Measurements from ENCODE around the gene EIF4B.
A peak's percentile ranks its signal among the peaks of the same experiment; 100 is the strongest.

Gene EIF4B

DNA sequence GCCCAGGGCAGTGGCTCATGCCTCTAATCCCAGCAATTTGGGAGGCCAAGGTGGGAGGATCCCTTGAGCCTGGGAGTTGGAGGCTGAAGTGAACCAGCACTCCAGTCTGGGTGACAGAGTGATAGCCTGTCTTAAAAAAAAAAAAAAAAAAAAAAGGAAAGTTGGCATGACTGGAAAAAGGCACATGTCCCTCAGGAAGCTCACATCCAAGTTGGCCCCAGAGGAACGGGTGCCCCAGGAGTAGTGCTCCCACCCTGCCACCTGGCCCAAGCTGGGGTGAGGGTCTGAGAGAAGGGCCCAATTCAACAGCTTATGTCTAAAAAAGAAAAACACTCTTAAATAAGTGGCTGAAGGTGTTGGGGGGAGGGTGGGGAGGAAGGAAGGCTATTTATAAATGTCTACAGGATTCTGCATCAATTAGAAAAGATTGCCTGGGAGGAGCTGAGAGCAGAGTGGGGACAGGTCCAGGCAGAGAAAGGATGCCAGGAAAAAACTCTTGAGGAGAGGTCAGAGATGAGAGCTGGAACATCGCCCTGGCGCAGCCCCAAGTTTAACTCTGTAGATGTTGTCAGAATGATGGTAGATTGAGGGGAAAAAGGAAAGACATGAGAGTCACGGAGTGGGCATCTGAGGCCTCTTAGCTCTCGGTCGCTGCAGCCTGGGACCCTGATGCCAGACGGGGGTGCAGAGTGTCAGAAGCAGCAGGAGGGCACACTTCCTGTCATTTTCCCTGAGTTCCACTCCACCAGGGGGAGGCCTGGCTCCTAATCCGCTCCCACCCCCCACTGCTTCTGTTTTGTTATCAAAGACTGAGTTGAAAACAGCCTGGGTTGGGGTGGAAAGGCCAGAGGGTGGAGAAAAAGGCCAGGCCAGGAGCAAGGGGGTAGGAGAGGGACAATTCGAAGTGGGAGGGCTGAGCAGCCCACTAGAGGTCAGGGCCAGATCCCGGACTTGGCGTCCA, 65.6 kb downstream of the EIF4B start:
- no peak for DNase-seq

DNA sequence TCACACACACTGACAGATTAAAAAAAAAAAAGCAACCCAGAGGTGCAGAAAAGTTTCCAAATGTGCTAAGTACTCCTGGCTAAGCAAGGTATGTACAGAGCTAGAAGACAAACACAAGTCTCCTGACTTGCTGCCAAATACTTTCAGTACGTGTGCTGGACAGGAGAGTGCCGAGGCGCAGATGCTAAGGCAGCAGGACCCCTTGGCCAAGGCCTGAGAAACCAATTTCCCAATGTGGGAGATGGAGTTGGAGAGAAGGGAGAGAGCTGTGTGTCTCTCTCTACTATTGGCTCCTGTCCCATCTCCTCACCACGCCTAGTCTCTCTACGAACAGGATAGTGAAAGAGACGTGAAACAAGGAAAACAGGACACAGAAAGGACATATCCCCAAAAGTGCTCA, 67.6 kb downstream of the EIF4B start:
- DNase-seq: no peak

DNA sequence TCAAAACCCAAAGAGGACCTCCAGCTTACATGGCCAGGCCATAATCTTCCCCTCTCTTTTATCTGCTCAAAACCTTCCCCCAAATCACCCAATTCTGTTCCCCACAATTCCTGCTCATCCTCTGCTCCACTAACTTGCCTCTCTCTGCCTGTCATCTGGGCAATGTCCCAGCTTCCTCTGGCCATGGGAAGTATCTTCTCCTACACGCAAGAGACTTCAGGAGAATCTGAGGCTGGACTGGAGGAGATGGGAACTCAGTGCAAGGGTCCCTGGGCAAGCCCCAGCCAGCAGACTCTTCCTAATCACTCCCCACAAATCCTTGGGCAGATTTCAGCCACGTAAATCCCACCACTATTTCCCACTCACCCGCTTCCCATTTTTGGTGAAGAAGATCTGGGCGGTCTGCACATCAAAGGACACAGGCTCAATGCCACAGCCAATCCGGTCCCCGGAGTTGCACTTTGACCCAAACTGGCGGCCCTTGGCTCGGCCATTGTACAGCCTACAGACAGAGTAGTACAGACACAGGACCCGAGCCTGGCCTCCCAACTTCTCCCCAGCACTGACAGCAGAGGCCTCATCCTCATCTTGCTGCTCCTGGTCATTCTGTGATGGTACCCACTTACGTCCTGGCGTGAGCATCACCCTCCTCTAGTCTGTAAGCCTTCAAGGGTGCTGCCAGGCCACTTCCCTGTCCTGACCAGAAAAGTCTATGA, 68.2 kb downstream of the EIF4B start:
- DNase-seq: no peak

DNA sequence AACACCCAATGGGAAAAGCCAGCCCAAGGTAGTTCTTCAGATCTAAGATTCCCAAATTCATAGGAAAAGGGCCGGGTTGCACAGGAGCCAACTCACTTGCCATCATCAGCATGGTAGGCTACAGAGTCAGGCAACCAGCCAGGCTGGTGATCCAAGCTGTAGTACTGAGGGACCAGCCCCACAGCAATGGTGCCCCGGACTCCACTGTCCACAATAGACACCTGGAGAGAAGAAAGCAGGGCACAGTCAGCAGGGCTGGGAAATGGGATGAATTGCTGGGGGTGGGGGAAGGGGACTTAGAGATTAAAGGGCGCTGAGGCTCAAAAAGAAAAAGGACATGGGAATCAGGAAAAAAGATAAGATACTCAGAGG, 68.7 kb downstream of the EIF4B start:
- DNase-seq: no peak

DNA sequence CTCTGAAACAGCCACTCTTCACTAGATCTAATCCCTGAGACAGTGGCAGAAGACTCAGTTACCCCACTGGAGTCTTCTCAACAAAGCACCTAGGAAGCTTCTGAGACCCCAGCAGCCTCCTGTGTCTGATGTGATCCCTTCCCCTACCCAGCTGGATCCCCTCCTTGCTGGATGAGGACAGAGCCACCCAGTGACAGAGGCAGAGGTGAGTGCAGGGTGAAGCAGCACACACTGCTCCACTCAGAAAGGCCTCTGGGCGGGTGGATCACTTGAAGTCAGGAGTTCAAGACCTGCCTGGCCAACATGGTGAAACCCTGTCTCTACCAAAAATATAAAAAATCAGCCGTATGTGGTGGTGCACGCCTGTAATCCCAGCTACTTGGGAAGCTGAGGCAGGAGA, 70.2 kb downstream of the EIF4B start:
- no peak for DNase-seq

DNA sequence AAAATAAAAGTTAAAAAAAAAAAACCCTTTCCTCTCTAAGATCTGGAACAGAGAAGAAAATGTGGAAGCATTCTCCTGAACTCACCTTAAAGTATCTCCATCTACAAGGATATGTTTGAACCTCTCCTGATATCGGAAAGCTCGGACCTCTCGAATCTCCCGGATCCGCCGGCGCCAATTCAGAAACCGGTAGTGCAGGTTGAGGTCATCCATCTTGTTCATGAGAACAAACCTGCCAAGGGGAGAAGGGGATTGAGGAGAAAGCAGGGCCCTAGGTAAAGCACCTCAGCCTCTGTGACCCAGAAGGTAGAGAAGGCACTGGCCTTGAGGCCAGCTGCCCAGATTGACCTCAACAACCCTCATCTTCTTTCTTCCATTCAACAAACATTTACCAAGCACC, 70.8 kb downstream of the EIF4B start:
- DNase-seq: no peak

DNA sequence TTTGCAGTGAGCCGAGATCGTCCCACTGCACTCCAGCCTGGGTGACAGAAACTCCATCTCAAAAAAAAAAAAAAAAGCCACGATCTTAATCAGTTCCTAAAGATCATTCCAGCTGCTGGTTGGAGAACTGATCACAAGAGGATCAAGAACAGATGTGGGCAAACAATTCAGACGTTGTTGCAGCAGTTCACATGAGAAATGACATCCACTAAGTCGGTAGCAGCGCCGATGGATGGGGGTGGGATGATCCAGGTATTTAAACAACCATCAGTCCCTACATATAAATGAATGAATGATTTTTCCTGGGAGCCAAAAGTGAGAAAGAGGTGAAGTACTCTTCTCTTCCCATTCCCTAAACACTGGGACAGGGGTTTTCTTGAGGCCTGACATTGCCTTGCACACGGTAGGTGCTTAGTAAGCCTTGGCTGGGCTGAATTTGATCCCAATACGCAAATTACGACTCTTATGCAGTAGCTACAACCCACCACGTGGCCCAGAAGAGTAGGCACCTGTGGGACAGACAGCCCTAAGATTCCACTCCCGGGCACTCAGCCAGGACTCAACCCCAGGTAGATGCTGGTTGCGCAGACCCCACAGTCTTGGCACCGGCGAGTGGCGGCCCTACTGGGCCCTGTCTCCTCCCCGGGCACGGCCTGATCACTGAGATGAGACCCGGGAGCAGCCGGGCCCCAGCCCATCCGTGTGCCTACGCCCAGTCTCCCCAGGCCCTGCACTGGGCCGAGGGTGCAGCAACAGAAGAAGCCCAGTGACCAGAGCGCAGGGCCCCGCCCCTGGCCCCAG, 72.4 kb downstream of the EIF4B start:
- no peak for DNase-seq

DNA sequence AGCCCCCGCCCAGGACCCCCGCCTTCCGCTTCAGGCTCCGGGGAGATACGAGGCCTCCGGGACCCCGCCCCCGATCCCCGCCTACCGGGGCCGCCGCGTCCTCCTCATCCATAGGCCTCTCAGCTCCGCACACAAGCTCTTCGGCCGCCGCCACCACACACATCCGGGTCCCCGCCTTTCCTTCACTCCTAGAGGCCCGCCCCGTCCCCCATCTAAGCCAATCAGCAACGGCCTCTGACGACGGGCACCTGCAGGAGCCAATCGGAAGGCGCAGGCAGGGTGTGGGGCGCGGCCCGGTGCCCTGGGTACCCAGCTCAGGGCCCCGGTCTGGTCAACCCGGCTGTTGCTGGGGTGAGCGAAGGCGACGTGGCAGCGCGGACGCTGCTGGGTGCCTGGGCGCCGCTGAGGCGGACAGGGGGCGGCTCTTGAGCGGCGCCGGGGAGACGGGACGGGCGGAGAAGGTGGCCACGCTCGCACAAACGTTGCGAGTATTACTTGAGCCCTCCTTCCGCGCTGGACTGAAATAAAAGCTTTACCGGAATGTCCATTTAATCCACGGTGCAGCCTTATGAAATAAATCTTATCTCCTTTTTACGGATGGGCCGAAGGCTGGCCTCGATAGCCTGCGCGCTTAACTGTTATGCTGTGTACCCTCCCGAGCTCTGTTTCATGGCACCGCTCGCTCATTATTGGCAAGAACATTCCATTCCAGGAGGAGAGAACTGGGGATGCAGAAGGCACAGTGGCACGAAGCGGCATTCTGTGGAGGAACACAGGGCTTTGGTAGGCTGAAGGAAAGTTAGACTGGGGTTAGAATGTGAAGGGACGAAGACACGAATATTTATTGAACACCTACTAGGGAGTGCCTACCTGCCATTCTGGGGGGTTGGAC, 73.2 kb downstream of the EIF4B start, which contains the start of gene SPRYD3:
SPRYD3 (minus strand) TSS at position 165 of the 892 bp plus-strand sequence; CDS start at position 108, 57 bp downstream.
- peak; percentile 93 to 94 for DNase-seq

DNA sequence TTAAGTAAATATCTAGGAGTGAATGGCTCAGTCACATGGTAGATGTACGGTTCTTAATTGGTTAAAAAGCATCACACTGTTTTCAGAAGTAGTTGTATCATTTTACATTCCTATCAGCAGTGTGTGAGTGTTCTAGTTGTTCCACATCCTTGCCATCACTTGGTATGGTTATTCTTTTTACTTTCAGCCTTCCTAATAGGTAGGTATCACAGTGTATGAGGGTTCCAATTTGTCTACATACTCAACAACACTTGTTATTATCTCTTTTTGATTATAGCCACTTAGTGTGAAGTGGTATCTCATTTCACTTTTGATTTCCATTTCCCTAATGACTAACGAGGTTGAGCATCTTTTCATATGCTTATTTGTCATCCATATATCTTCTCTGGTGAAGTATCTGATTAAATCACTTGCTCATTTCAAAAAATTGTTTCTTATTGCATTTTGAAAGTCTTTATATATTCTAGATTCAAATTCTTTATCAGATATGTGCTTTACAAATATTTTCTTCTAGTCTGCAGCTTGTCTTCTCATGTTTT, 76.5 kb downstream of the EIF4B start:
- no peak for DNase-seq

DNA sequence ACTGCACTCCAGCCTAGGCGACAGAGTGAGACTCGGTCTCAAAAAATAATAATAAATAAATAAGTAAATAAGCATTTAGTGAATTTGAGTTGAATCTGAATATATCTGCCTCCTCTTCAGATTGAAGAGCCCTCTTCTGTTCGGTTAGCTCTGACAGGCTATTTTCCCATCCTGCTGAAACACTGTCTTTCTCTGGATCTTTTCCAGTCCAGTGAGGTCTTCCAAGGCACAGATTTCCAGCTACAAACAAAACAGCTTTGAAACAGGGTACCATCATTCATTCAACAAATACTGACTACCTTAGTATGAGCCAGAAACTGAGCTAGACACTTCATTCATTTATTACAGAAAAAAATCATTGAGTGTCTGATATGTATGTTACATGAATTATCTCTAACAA, 80.1 kb downstream of the EIF4B start:
- DNase-seq: no peak

DNA sequence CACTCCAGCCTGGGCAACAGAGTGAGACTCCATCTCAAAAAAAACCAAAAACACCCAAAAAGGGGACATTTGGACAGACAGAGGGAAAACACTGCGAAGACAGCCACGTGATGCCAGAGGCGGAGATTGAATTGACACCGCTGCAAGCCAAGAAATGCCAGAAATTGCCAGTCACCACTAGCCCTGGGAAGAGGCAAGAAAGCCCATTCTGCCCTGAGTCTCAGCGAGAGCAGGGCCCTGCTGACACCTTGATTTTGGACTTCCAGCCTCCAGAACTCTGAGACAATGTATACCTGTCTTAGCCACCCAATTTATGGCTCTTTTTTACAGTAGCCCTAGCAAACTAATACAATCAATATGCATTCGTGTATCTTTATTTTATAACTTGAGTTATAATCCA, 83.8 kb downstream of the EIF4B start:
- no peak for DNase-seq

DNA sequence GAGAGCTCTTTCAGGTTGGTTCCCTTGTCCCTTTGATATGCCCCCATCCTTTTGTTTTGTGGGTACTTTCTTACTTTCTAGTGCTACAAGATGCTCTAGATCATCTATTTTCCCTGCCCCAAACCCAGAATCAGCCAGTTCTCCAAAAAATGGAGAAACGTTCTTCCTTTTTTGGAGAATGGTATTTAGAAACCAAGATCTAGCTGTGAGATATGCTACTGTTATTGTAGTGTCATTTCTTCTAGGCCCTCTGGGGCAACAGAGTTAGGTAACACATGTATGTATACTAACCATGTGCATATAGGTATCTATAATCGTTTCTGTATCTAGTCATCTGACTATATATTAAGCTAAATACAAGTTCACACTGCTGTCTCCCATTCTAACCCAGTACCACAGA, 84.3 kb downstream of the EIF4B start:
- DNase-seq: no peak

DNA sequence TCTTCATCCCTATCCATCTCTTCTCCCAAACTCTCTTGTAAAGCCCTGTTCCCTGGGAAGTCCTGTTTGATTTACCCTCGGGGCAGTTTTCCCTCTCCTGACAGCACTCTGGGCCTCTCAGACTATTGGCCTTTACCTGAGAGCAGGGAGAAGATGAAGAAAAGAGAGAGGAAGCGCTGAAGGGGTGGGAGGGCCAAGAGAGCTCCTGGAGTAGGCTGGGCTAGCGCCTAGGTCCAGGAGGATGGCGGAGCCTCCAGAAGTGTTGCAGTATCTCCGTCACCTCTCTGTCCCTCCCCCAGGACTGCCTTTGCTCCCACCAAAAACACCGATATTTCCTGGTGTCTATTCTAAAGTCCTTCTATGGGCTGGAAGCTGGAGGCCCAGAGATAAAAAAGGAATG, 85.5 kb downstream of the EIF4B start:
- DNase-seq: no peak
